MM.1S (cell line): ENCODE results near the gene RRM1.

ENCODE experiments used
- DNase-seq: peaks from one replicate; pipeline ENCODE4 v3.0.0-alpha.2; 2015
- H2AFZ ChIP-seq: fragments of 300-600 bp; sonication (generic); 2 replicates; pipeline ENCODE4 v1.6.0; 2016; ENCODE audit warnings: antibody characterized with exemption, low read length
- H3F3A ChIP-seq: fragments of 300-600 bp; sonication (generic); 2 replicates; pipeline ENCODE4 v1.6.1; 2016; ENCODE audit warnings: mild to moderate bottlenecking, antibody characterized with exemption, low read length, moderate library complexity, mixed read lengths; ENCODE audit not compliant: insufficient read depth
- H3K27ac ChIP-seq: fragments of 300-600 bp; sonication (generic); 2 replicates; pipeline ENCODE4 v1.5.1; 2016; ENCODE audit warnings: mild to moderate bottlenecking, low read length
- H3K27me3 ChIP-seq: fragments of 300-600 bp; sonication (generic); replicated peaks from 2 replicates; pipeline ENCODE4 v1.6.0; 2016; ENCODE audit warnings: low read length; ENCODE audit not compliant: insufficient read depth
- H3K36me3 ChIP-seq: fragments of 300-600 bp; sonication (generic); replicated peaks from 2 replicates; pipeline ENCODE4 v1.6.1; 2016; ENCODE audit warnings: mild to moderate bottlenecking, low read length, mixed read lengths; ENCODE audit not compliant: insufficient read depth
- H3K4me1 ChIP-seq: fragments of 300-600 bp; sonication (generic); 2 replicates; pipeline ENCODE4 v1.6.1; 2016; ENCODE audit warnings: low read length, mixed read lengths
- H3K4me2 ChIP-seq: fragments of 300-600 bp; sonication (generic); 2 replicates; pipeline ENCODE4 v1.6.0; 2016; ENCODE audit warnings: low read depth, low read length
- H3K4me3 ChIP-seq: fragments of 300-600 bp; sonication (generic); 2 replicates; pipeline ENCODE4 v1.5.1; 2016; ENCODE audit warnings: low read length, mixed read lengths
- H3K79me2 ChIP-seq: fragments of 300-600 bp; sonication (generic); 2 replicates; pipeline ENCODE4 v1.6.1; 2016; ENCODE audit warnings: mixed run types, low read length, mixed read lengths
- H3K9ac ChIP-seq: fragments of 300-600 bp; sonication (generic); 2 replicates; pipeline ENCODE4 v1.6.1; 2016; ENCODE audit warnings: low read length, mixed read lengths
- H3K9me2 ChIP-seq: fragments of 300-600 bp; sonication (generic); replicated peaks from 2 replicates; pipeline ENCODE4 v1.6.1; 2016; ENCODE audit warnings: mild to moderate bottlenecking, low read length, mixed read lengths; ENCODE audit not compliant: insufficient read depth
- H3K9me3 ChIP-seq: fragments of 300-600 bp; sonication (generic); replicated peaks from 2 replicates; pipeline ENCODE4 v1.6.1; 2016; ENCODE audit warnings: mild to moderate bottlenecking, low read length, mixed read lengths; ENCODE audit not compliant: insufficient read depth
- H4K20me1 ChIP-seq: fragments of 300-600 bp; sonication (generic); 2 replicates; pipeline ENCODE4 v1.6.1; 2016; ENCODE audit warnings: mild to moderate bottlenecking, low read length, moderate library complexity, mixed read lengths; ENCODE audit not compliant: insufficient read depth
- EZH2 ChIP-seq: fragments of 300-600 bp; sonication (generic); optimal IDR thresholded peaks from 2 replicates; pipeline ENCODE3; 2017; ENCODE audit warnings: low read depth, mild to moderate bottlenecking, antibody characterized with exemption, low read length, mixed read lengths
- EZH2phosphoT487 ChIP-seq: fragments of 300-600 bp; sonication (generic); IDR thresholded peaks from 2 replicates; pipeline ENCODE4 v1.6.1; 2018; ENCODE audit warnings: antibody characterized with exemption, low read length
- TF ChIP-seq, protein P1 (sequence below): fragments of 300-600 bp; sonication (generic); IDR thresholded peaks from 2 replicates; pipeline ENCODE4 v1.5.1; 2016; ENCODE audit warnings: antibody characterized with exemption, low read length, mixed read lengths

Gene RRM1

DNA sequence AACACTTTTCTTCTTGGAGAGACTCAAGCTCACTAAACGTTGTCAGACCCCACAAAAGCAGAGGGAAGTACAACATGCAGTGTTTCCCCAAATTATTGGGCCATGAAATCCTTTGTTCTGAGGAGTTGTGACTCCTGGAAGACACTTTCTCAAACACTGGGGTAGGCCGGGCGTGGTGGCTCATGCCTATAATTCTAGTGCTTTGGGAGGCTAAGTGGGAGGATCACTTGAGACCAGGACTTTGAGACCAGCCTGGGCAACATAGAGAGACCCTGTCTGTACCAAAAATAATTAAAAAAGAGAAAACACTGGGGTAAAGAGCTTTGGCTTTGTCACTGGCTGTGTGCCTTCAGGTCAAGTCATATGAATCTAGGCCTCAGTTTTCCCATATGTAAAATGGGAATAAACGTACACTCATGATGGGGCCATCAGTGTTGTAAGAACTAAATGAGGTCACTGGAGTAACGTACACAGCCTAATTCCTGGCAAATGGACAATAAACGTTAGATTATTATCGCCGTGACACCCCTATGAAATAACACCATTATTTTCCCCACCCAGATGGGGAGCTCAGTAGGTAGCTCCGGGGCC, 92.0 kb downstream of the RRM1 start:
- no peak overlapping the region for H3K27ac ChIP-seq
- H3K9me3 ChIP-seq, result no peaks in the 10 kb centered on the region
- TF ChIP-seq EZH2phosphoT487 (no peak), EZH2 (no peak)
- TF ChIP-seq, protein P1, sequence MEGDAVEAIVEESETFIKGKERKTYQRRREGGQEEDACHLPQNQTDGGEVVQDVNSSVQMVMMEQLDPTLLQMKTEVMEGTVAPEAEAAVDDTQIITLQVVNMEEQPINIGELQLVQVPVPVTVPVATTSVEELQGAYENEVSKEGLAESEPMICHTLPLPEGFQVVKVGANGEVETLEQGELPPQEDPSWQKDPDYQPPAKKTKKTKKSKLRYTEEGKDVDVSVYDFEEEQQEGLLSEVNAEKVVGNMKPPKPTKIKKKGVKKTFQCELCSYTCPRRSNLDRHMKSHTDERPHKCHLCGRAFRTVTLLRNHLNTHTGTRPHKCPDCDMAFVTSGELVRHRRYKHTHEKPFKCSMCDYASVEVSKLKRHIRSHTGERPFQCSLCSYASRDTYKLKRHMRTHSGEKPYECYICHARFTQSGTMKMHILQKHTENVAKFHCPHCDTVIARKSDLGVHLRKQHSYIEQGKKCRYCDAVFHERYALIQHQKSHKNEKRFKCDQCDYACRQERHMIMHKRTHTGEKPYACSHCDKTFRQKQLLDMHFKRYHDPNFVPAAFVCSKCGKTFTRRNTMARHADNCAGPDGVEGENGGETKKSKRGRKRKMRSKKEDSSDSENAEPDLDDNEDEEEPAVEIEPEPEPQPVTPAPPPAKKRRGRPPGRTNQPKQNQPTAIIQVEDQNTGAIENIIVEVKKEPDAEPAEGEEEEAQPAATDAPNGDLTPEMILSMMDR, result no peak
- peak overlapping the region; percentile 66; the same call in 1 of the 2 replicates for H3K9ac ChIP-seq
- no peaks in the 10 kb centered on the region for H3K79me2 ChIP-seq
- no peaks in the 10 kb centered on the region for H3K36me3 ChIP-seq
- H2AFZ ChIP-seq, result peak overlapping the region; percentile 98; the same call in 1 of the 2 replicates
- peaks cover 4% of the 10 kb centered on the region; the same call in 1 of the 2 replicates for H3K4me1 ChIP-seq
- DNase-seq, result no peak
- peak overlapping the region; percentile 76 for H3K4me3 ChIP-seq
- peak overlapping the region; percentile 89 for H3K4me2 ChIP-seq
- no peaks in the 10 kb centered on the region for H3K27me3 ChIP-seq
- H4K20me1 ChIP-seq, result no peaks in the 10 kb centered on the region
- H3F3A ChIP-seq, result no peaks in the 10 kb centered on the region
- H3K9me2 ChIP-seq, result no peaks in the 10 kb centered on the region

DNA sequence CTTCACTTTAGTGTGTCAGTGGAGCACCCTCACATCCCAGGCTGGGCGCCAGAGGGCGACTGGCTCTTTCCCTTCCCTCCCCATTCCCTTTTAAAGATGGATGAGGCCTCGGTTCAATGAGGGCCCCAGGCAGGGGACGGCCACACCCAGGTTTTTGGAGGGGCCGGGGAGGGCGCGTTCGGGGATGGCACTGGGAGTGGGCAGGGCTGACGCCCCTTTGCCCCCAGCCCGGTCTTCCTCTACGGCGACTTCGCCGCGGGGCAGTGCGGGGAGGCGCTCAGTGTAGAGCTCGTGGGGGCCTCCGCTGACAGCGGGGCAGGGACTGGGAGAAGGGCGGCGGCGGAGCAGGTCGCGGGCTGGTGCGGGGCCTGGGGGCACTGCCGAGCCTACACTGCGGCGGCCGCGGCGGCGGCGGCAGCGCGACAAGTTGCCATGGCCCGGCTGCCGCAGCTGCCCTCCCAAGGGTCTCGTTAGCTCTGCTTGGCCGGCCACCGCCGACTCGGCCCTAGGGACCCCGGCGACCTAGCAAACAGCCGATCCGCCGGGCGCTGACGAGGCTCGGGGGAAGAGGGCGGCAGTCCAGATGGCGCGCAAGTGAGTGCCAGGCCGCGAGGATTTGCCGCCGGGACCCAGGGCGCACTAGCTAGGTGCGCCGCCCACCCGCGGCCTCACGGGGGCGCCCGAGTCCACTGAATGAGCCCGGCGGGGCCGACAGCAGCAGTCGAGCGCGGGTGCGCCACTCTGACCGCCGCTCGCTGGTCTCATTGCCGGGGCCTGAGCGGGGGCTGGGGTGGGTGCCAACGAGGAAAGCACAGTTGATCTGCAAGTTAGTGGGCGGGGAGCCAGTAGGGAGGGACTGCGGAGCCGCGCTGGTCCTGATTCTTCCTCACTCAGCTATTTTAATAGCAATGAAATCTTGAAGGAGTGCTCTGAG, 92.7 kb downstream of the RRM1 start:
- Histone ChIP-seq H4K20me1 (no peaks in the 10 kb centered on the region), H3F3A (no peaks in the 10 kb centered on the region), H3K27ac (no peak overlapping the region), H3K36me3 (no peaks in the 10 kb centered on the region), H3K79me2 (no peaks in the 10 kb centered on the region), H2AFZ (peak overlapping the region; percentile 98), H3K27me3 (no peaks in the 10 kb centered on the region), H3K4me2 (peak overlapping the region; percentile 89), H3K9me3 (no peaks in the 10 kb centered on the region), H3K9ac (peak overlapping the region; percentile 66; the same call in 1 of the 2 replicates), H3K4me3 (peak overlapping the region; percentile 76), H3K9me2 (no peaks in the 10 kb centered on the region), H3K4me1 (peaks cover 4% of the 10 kb centered on the region; the same call in 1 of the 2 replicates)
- no peak for TF ChIP-seq EZH2phosphoT487
- TF ChIP-seq, protein P1, result peak; percentile 81
- peak; percentile 83 for DNase-seq
